DMS153 (cell line): ENCODE measurements around the gene FABP7.

ENCODE experiments used
- DNase-seq: peaks from one replicate; lab custom pipeline; 2025; lab: John Stamatoyannopoulos, UW

FABP7 gene

DNA sequence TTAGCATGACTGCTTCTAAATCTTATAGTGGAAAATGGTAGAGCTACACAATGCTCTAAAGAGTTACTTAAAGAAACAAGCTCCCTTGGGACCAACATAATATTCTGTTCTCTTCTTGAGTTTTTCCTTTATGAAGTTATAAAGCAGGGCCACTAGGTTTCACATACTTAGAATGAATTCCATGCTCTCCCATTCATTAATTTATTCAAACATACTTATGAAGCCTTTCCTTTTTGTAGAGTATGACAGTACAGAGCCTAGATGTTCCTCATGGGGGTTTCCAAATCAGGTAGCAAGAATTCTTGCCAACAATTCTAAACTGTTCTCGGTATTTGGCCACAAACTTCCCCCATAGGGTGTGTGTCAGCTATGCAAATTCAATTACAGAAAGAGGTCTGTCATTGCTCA lies 20.6 kb upstream of the FABP7 start:
- no peak for DNase-seq

DNA sequence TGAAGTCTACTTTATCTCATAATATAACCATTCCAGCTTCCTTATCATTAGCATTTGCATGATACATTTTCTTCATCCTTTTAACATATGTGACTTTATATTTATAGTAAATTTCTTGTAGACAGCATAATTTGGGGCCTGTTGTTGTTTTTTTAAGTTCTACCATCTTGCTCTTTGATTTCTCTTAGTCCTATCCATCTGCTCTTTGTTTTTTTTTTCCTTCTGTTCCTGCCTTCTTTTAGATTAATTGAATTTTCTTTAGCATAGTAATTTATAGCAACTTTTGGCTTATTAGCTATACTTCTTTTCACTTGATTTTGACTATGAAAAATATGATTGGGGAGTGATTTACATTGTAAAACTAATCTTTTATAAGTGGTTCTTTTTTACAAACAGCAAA lies 19.2 kb upstream of the FABP7 start:
- no peak for DNase-seq

GRCh38 chr6:122766256-122766655 lies 13.3 kb upstream of the FABP7 start:
- no peak for DNase-seq

GRCh38 chr6:122770835-122771601 lies 8.5 kb upstream of the FABP7 start:
- DNase-seq: no peak

GRCh38 chr6:122772724-122773415 lies 6.6 kb upstream of the FABP7 start:
- DNase-seq: no peak

DNA sequence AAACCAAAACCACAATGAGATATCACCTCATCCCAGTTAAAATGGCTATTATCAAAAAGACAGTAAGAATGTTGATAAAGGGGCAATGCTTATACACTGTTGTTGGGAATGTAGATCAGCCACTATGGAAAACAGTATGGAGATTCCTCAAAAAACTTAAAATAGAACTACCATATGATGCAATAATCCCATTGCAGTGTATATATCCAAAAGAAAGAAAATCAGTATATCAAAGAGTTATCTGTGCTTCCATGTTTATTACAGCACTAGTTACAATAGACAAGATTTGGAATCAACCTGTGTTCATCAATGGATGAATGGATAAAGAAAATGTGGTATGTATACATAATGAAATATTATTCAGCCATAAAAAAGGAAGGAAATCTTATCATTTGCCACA lies 3.5 kb upstream of the FABP7 start:
- no peak for DNase-seq

GRCh38 chr6:122778302-122778701 lies 1.2 kb upstream of the FABP7 start:
- DNase-seq: no peak

GRCh38 chr6:122778985-122779661 lies 393 bp upstream of the FABP7 start:
- DNase-seq: no peak

GRCh38 chr6:122780114-122780513 lies 598 bp downstream of the FABP7 start:
- DNase-seq: no peak

GRCh38 chr6:122781716-122782115 lies 2.2 kb downstream of the FABP7 start:
- no peak for DNase-seq

- no peak for DNase-seq
Observed at GRCh38 chr6:122783401-122783800, 3.9 kb downstream of the FABP7 start.

GRCh38 chr6:122785891-122786290 lies 6.4 kb downstream of the FABP7 start:
- no peak for DNase-seq

DNA sequence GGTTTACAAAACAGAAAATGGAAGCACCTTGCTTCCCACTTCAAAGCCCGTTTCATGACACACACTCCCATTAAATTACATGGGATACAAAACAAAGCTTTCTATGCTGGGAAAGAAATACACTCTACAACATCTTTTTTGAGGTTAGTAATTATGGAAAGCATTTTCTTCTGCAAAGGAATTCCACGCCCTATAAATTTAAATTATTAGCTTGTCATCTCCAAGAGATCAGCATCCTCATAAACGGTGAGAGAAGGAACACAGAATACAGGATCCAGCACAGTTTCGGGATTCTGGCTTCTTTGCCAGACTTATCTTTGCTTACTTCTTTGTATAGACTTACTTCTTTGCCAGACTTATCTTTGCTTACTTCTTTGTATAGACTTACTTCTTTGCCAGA lies 8.2 kb downstream of the FABP7 start:
- DNase-seq: no peak

DNA sequence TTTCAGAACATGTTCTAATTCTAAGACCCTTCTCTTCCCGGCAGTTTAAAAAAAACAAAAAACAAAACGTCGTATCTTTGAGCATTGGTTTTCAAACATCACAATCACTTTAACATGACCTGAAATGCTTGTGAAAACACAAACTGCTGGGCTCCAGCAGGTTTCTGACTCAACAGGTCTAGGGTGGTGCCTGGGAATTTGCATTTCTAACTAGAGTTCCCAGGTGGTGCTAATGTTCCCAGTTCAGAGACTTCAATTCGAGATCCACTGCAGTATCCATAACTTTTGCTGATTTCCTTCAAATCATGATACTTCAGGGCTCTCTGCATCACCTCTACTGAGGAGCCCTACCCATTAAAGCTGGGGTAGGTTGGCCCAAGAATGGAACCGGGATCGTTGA lies 8.7 kb downstream of the FABP7 start:
- DNase-seq: no peak

DNA sequence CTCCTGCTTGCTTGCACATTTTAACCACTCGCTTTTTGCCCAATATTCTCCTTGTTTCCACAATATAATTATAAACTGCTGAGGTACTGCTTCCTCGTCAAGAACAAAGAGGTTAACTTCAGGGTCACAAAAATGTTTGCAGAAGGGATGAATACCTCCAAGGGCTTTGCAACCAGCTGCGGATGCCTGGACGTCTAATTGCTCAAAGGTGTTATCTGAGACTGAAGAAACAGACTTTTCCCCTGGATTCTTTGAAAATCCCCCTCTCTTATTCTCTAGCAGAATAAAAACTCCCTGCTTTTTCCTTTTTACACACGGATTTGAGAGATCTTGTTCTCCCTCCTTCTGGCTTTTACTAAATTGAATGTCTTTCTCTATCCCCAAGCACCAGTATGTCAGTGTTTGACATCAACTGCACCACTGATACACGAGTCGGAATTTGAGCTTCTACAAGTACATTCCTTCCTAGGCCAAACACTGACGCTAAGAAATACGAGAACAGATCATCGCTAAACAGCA lies 9.2 kb downstream of the FABP7 start:
- no peak for DNase-seq

- DNase-seq: peak; percentile 46
Observed at GRCh38 chr6:122789182-122790027, 9.9 kb downstream of the FABP7 start, which contains the start of gene SMPDL3A. Gene SMPDL3A (plus strand): TSS chr6:122789258. CDS start chr6:122789347, 89 bp downstream.

DNA sequence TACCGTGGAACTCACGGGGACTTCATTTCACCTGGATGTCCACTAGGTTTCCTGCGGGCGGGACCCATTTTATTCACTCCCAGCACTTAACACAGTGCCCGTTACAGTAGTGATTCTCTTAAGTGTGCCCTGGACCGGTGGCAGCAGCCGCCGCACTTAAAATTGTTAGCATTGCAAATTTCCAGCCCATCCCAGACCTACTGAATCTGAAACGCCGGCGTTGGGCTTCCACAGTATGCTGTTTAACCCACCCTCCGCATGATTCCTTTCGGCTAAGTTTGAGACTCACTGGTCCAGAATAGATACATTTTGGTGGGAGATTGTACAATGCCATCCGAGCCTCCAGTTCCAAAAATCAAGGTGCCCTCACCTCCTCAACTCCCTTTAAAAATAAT lies 10.5 kb downstream of the FABP7 start:
- DNase-seq: no peak

DNA sequence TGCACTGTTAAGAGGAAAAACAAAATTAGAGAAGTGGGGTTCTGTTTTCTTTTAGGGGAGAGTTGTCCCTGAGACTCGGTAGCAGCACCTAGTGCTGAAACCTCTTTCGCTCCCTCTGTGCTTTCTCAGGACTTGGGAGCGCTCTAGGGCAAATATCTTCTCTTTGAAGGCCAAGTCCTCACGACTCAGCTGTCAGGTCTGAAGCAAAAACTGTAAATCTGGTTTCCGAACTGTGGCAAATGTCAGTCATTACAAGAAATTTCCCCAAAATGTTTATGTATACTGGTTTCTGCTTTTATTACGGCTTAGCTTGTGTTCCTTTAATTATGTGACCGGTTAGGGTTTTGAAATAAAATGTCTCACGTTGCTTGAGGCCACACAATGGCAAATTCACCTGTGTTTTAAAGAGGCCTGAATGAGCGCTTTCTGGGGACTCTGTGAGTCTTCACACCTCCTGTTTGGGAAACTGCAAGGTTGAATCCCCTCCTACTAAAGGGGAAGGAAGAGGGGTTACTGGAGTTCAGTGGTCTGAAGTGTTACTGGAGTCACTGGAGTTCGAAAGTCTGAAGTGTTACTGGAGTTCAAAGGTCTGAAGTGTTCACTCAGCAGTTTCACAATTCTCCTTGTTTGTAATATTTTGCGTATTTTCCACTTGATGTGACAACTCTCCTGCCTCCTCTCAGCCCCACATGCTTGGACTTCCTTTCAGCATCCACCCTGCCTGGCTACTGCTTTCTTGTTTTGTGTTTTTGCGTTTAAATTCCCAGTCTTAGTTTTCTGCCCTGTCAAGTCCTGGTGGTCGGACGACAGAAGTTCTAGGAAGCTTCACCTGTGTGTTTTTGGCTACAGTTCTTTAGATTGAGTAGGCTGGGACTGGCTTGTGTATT lies 11.2 kb downstream of the FABP7 start:
- no peak for DNase-seq

GRCh38 chr6:122791310-122791679 lies 11.8 kb downstream of the FABP7 start:
- DNase-seq: no peak

DNA sequence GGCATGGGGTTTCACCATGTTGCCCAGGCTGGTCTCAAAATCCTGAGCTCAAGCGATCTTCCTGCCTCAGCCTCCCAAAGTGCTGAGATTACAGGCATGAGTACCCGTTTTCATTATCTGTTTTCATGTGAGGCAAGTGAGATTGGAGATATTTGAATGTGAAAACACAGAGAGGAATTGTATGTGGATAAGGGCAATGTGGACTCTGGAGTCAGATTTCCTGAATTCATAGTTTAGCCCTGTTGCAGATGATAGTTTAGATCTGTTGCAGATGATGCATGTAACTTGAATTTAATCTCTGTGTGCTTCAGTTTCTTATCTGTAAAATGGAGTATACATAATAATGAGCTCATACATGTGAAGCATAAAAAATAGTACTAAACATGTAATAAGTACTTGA lies 13.2 kb downstream of the FABP7 start:
- no peak for DNase-seq

GRCh38 chr6:122797537-122797936 lies 18.0 kb downstream of the FABP7 start:
- DNase-seq: no peak
